ENCODE results near the gene RAB40C. TPM values are rescaled to one million over a fixed set of nuclear protein-coding genes. Genes with fewer than 3 reads are reported as not detected.
A peak's percentile ranks its signal among the peaks of the same experiment; 100 is the strongest.

RAB40C gene
- total and polyA plus RNA-seq, 4 donors, result 25.1 to 58.9 (median 43.9) TPM

- Histone ChIP-seq H3K4me1 (ENCODE audit: control insufficient read depth in 5 of 5, insufficient read depth in 5 of 5, low read length in 5 of 5) (peaks cover 0 to 31% (median 21%) of the 10 kb centered on the region in 5 donors), H3K9me3 (ENCODE audit: control insufficient read depth in 4 of 4, insufficient read depth in 3 of 4, low read length in 3 of 4) (no peaks in the 10 kb centered on the region), H3K9ac (ENCODE audit: insufficient read depth in 1 of 2, low read length in 2 of 2) (no peak overlapping the region), H3K36me3 (ENCODE audit: control insufficient read depth in 4 of 4, insufficient read depth in 4 of 4, low read length in 4 of 4) (peaks cover 0 to 5% (median 4%) of the 10 kb centered on the region in 4 donors), H3K4me3 (no peak overlapping the region), H3K27me3 (ENCODE audit: control insufficient read depth in 3 of 3, insufficient read depth in 3 of 3, low read length in 2 of 3) (no peaks in the 10 kb centered on the region), H3K27ac (ENCODE audit: low read depth in 1 of 2, low read length in 1 of 2) (peak overlapping the region in 1 of 2 donors; percentile 71)
- ATAC-seq (ENCODE audit: insufficient read depth, low FRiP score) (no peak), DNase-seq (no peak)
- TF ChIP-seq CTCF (IDR thresholded peaks at IDR 0.05; ENCODE audit: control extremely low read depth, extremely low read depth), result no peak
- 80 to 91% methylated on average over 16 of the region's 16 CpGs for WGBS, 2 donors
These were observed 3.9 kb downstream of the RAB40C start for GRCh38 chr16:593807-594206.

- no peak for TF ChIP-seq CTCF (IDR thresholded peaks at IDR 0.05; ENCODE audit: control extremely low read depth, extremely low read depth)
- H3K4me1 ChIP-seq (ENCODE audit: control insufficient read depth in 5 of 5, insufficient read depth in 5 of 5, low read length in 5 of 5), result peaks cover 0 to 33% (median 21%) of the 10 kb centered on the region in 5 donors
- H3K4me3 ChIP-seq, result no peak overlapping the region
- no peaks in the 10 kb centered on the region for H3K27me3 ChIP-seq (ENCODE audit: control insufficient read depth in 3 of 3, insufficient read depth in 3 of 3, low read length in 2 of 3)
- WGBS, 2 donors, result 89 to 90% methylated on average over 18 of the region's 18 CpGs
- ATAC-seq (ENCODE audit: insufficient read depth, low FRiP score) (no peak), DNase-seq (no peak)
- H3K9me3 ChIP-seq (ENCODE audit: control insufficient read depth in 4 of 4, insufficient read depth in 3 of 4, low read length in 3 of 4), result no peaks in the 10 kb centered on the region
- H3K9ac ChIP-seq (ENCODE audit: insufficient read depth in 1 of 2, low read length in 2 of 2), result no peak overlapping the region
- no peak overlapping the region for H3K27ac ChIP-seq (ENCODE audit: low read depth in 1 of 2, low read length in 1 of 2)
- H3K36me3 ChIP-seq (ENCODE audit: control insufficient read depth in 4 of 4, insufficient read depth in 4 of 4, low read length in 4 of 4), result peaks cover 0 to 13% (median 5%) of the 10 kb centered on the region in 4 donors
These were observed 5.2 kb downstream of the RAB40C start for GRCh38 chr16:595094-595528.

GRCh38 chr16:595942-596735 lies 6.3 kb downstream of the RAB40C start:
- no peak overlapping the region for H3K27ac ChIP-seq (ENCODE audit: low read depth in 1 of 2, low read length in 1 of 2)
- 39 to 76% methylated on average over 34 of the region's 34 CpGs for WGBS, 2 donors
- DNase-seq, result no peak

More at GRCh38 chr16:595942-596735, 6.3 kb downstream of the RAB40C start:
- Histone ChIP-seq H3K9me3 (ENCODE audit: control insufficient read depth in 4 of 4, insufficient read depth in 3 of 4, low read length in 3 of 4) (no peaks in the 10 kb centered on the region), H3K4me1 (ENCODE audit: control insufficient read depth in 5 of 5, insufficient read depth in 5 of 5, low read length in 5 of 5) (peaks cover 0 to 28% (median 16%) of the 10 kb centered on the region in 5 donors), H3K36me3 (ENCODE audit: control insufficient read depth in 4 of 4, insufficient read depth in 4 of 4, low read length in 4 of 4) (peaks cover 0 to 13% (median 5%) of the 10 kb centered on the region in 4 donors), H3K9ac (ENCODE audit: insufficient read depth in 1 of 2, low read length in 2 of 2) (no peak overlapping the region), H3K27me3 (ENCODE audit: control insufficient read depth in 3 of 3, insufficient read depth in 3 of 3, low read length in 2 of 3) (no peaks in the 10 kb centered on the region), H3K4me3 (no peak overlapping the region)
- no peak for ATAC-seq (ENCODE audit: insufficient read depth, low FRiP score)
- no peak for TF ChIP-seq CTCF (IDR thresholded peaks at IDR 0.05; ENCODE audit: control extremely low read depth, extremely low read depth)

Measured in lung (tissue), 12 donors.